Suprapubic skin (tissue), 4 donors: ENCODE data around the gene KCNE3.

Experiments
- EP300 ChIP-seq: sonication (generic); formaldehyde crosslinking; IDR thresholded peaks from one replicate; pipeline ENCODE4 v1.6.1; 2017; ENCODE audit warnings: antibody characterized with exemption
- POLR2A ChIP-seq, 2 donors: fragments of 450-650 bp; IDR thresholded peaks; one replicate each; pipeline ENCODE4 v1.6.1; 2017; ENCODE audit warnings: antibody characterized with exemption in 2 of 2, mild to moderate bottlenecking in 2 of 2, moderate library complexity in 2 of 2
- POLR2AphosphoS5 ChIP-seq, 3 donors: sonication (generic); formaldehyde crosslinking; IDR thresholded peaks; one replicate each; pipeline ENCODE4 v1.6.1; 2017; ENCODE audit warnings: antibody characterized with exemption in 3 of 3
- TF ChIP-seq, protein P1 (sequence below), 2 donors: fragments of 200-600 bp in 1 of 2; fragments of 450-650 bp in 1 of 2; sonication (generic) in 1 of 2; IDR thresholded peaks; one replicate each; pipeline ENCODE4 v1.5.1; 2016 to 2019; ENCODE audit warnings: antibody characterized with exemption in 2 of 2, mild to moderate bottlenecking in 1 of 2, moderate library complexity in 1 of 2

GRCh38 chr11:74462009-74462408, 5.3 kb downstream of the KCNE3 start:
- TF ChIP-seq, protein P1, sequence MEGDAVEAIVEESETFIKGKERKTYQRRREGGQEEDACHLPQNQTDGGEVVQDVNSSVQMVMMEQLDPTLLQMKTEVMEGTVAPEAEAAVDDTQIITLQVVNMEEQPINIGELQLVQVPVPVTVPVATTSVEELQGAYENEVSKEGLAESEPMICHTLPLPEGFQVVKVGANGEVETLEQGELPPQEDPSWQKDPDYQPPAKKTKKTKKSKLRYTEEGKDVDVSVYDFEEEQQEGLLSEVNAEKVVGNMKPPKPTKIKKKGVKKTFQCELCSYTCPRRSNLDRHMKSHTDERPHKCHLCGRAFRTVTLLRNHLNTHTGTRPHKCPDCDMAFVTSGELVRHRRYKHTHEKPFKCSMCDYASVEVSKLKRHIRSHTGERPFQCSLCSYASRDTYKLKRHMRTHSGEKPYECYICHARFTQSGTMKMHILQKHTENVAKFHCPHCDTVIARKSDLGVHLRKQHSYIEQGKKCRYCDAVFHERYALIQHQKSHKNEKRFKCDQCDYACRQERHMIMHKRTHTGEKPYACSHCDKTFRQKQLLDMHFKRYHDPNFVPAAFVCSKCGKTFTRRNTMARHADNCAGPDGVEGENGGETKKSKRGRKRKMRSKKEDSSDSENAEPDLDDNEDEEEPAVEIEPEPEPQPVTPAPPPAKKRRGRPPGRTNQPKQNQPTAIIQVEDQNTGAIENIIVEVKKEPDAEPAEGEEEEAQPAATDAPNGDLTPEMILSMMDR (IDR thresholded peaks at IDR 0.05): no peak
- TF ChIP-seq POLR2A (IDR thresholded peaks at IDR 0.05) (no peak), EP300 (no peak), POLR2AphosphoS5 (IDR thresholded peaks at IDR 0.05) (no peak)
